ENCODE measurements around the gene DRC3. TPM values are rescaled to one million over a fixed set of nuclear protein-coding genes. Genes with fewer than 3 reads are reported as not detected.

The DRC3 gene
- total RNA-seq, 1 experiment from 2014 or later = 2.4 TPM

DNA sequence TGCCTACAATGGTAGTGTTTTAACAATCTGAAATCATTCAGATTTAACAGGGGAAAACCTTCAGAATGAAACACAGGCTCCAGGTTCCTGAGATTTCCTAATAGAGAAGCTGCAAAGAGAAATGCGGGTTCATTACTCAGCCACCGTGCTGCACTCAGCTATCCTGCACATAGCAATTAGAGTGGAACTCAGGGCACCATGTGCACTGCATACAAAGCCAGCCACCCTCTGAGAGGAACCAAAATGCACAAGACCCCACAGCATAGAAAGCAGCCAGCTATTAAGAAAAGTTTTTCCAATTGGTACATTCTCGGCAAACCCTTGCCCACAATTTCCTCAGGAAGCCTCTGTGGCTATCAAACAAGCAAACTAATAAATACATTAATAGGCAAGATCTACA lies 37.9 kb upstream of the DRC3 start:
- Histone ChIP-seq H3K4me2 (ENCODE audit: low read length) (no peak overlapping the region), H3K4me1 (ENCODE audit: control insufficient read depth in 1 of 2, insufficient read depth in 2 of 2, low read length in 2 of 2) (peaks cover 38 to 53% of the 10 kb centered on the region in 2 experiments), H3K4me3 (replicated peaks in 1 of 2; ENCODE audit: low read depth in 1 of 2, low read length in 2 of 2) (no peak overlapping the region), H3K27me3 (ENCODE audit: insufficient read depth, low read length) (no peaks in the 10 kb centered on the region), H2AFZ (ENCODE audit: low read depth, low read length, poor library complexity, severe bottlenecking) (no peak overlapping the region), H3K9me3 (ENCODE audit: control insufficient read depth in 1 of 2, insufficient read depth in 1 of 2, low read depth in 1 of 2, low read length in 2 of 2) (no peaks in the 10 kb centered on the region), H3K36me3 (ENCODE audit: control insufficient read depth in 1 of 2, insufficient read depth in 2 of 2, low read length in 2 of 2) (no peaks in the 10 kb centered on the region), H3K27ac (ENCODE audit: low read depth, low read length) (no peak overlapping the region), H3K9ac (ENCODE audit: low read length) (no peak overlapping the region), H4K20me1 (ENCODE audit: insufficient read depth) (no peaks in the 10 kb centered on the region), H3K9me2 (ENCODE audit: insufficient read depth) (no peaks in the 10 kb centered on the region), H3K79me2 (ENCODE audit: insufficient read depth, low read length) (no peaks in the 10 kb centered on the region; the same call in 1 of the 2 replicates)
- no peak for TF ChIP-seq POLR2AphosphoS5 (IDR thresholded peaks at IDR 0.05; ENCODE audit: low read depth, low read length)
- TF ChIP-seq, protein P1, sequence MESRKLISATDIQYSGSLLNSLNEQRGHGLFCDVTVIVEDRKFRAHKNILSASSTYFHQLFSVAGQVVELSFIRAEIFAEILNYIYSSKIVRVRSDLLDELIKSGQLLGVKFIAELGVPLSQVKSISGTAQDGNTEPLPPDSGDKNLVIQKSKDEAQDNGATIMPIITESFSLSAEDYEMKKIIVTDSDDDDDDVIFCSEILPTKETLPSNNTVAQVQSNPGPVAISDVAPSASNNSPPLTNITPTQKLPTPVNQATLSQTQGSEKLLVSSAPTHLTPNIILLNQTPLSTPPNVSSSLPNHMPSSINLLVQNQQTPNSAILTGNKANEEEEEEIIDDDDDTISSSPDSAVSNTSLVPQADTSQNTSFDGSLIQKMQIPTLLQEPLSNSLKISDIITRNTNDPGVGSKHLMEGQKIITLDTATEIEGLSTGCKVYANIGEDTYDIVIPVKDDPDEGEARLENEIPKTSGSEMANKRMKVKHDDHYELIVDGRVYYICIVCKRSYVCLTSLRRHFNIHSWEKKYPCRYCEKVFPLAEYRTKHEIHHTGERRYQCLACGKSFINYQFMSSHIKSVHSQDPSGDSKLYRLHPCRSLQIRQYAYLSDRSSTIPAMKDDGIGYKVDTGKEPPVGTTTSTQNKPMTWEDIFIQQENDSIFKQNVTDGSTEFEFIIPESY (IDR thresholded peaks at IDR 0.05; ENCODE audit: extremely low read depth, insufficient replicate concordance, low read length) = no peak
- no peak for TF ChIP-seq SP1 (IDR thresholded peaks at IDR 0.05; ENCODE audit: low read depth)
- no peak for TF ChIP-seq SRF (IDR thresholded peaks at IDR 0.05; ENCODE audit: low read depth)
- TF ChIP-seq CEBPB (IDR thresholded peaks at IDR 0.05; ENCODE audit: low read depth) = no peak
- DNase-seq (ENCODE audit: low read depth, low spot score) = no peak
- ATAC-seq = no peak
- RAD21 ChIA-PET (ENCODE audit: low non-redundant PET in 1 of 2, low total read pairs in 2 of 2, uncharacterized antibody in 2 of 2, unreplicated experiment in 2 of 2) = no interaction called here
- CTCF ChIA-PET = interaction anchor here (1.1 kb wide), 1 partner anchor 16 kb away, joined by 3 read pairs; no protein-coding TSS in a partner anchor
- BruUV-seq (replicated peaks) = no TSS peak
- intact Hi-C loops (cut with micrococcal nuclease) = no loop called here
- POLR2A ChIA-PET = interaction anchor here (0.9 kb wide), 1 partner anchor 23 kb away, joined by 3 read pairs; no protein-coding TSS in a partner anchor

Measured in HCT116 (cell line).